Measurements from ENCODE around the gene SPO11.

The SPO11 gene

GRCh38 chr20:57377350-57377749 is 47.7 kb downstream of the SPO11 start:
- DNase-seq, result no peak

GRCh38 chr20:57378107-57378506 is 48.5 kb downstream of the SPO11 start:
- DNase-seq, result no peak

- DNase-seq, result no peak
These were observed 49.2 kb downstream of the SPO11 start for GRCh38 chr20:57378646-57379262.

- no peak for DNase-seq
These were observed 49.7 kb downstream of the SPO11 start for GRCh38 chr20:57379263-57379647.

GRCh38 chr20:57380081-57380750 is 50.6 kb downstream of the SPO11 start:
- DNase-seq, result no peak

- DNase-seq, result peak; percentile 59
These were observed 52.2 kb downstream of the SPO11 start for GRCh38 chr20:57381596-57382503.

GRCh38 chr20:57382516-57382915 is 52.9 kb downstream of the SPO11 start:
- DNase-seq, result no peak

- DNase-seq, result no peak
These were observed 54.1 kb downstream of the SPO11 start for GRCh38 chr20:57383447-57384347.

- no peak for DNase-seq
These were observed 54.9 kb downstream of the SPO11 start for GRCh38 chr20:57384486-57384885.

- no peak for DNase-seq
These were observed 55.6 kb downstream of the SPO11 start for GRCh38 chr20:57384953-57385761.

GRCh38 chr20:57385940-57386339 is 56.3 kb downstream of the SPO11 start:
- no peak for DNase-seq

GRCh38 chr20:57386762-57387161 is 57.2 kb downstream of the SPO11 start:
- DNase-seq, result no peak

- DNase-seq, result no peak
These were observed 57.9 kb downstream of the SPO11 start for GRCh38 chr20:57387463-57387862.

GRCh38 chr20:57387945-57388371 is 58.4 kb downstream of the SPO11 start:
- no peak for DNase-seq

- DNase-seq, result peak; percentile 88
These were observed 59.5 kb downstream of the SPO11 start for GRCh38 chr20:57388953-57389694.

- no peak for DNase-seq
These were observed 60.3 kb downstream of the SPO11 start for GRCh38 chr20:57389695-57390603.

- peak; percentile 71 for DNase-seq
These were observed 61.2 kb downstream of the SPO11 start, which contains the start of gene RBM38 for GRCh38 chr20:57390604-57391438. TSS of gene RBM38 (plus strand) at chr20:57391396. CDS start at chr20:57391582, 186 bp downstream.

Measured in right kidney (tissue), 1 donor.